HCT116 (cell line): ENCODE measurements around the gene PLD5. TPM values are rescaled to one million over a fixed set of nuclear protein-coding genes. Genes with fewer than 3 reads are reported as not detected.
"Not testable (repeated sequence)": the region's sequence is repeated elsewhere in the genome, so short reads cannot be mapped to it uniquely, and the experiment has no call there.

Source experiments
- ATAC-seq: fragments of 200-7000 bp; cut with Tn5 transposase; 2 replicates; pipeline ENCODE4 v1.9.1; 2020; ENCODE audit warnings: mild to moderate bottlenecking, moderate library complexity
- BruUV-seq: library from RNA; stranded (reverse); fragments of 400-500 nt; replicated peaks from 2 replicates; lab custom pipeline; 2021; lab: Mats Ljungman, UMichigan
- CTCF ChIA-PET: fragments of 300-600 bp; sonication (Branson Sonifier 250); formaldehyde crosslinking; loops from one replicate; lab custom pipeline; 2021; ENCODE audit warnings: antibody characterized with exemption; lab: Charles Lee
- POLR2A ChIA-PET: fragments of 300-600, 350-600 bp; sonication (Branson Sonifier 250); formaldehyde crosslinking; loops from one replicate; lab custom pipeline; 2021; ENCODE audit warnings: antibody characterized with exemption; lab: Charles Lee
- RAD21 ChIA-PET, 2 experiments: fragments of 300-600 bp; sonication (Branson Sonifier 250); formaldehyde crosslinking; loops; one replicate each; lab custom pipeline; 2023; ENCODE audit warnings: low total read pairs in 2 of 2; ENCODE audit not compliant: uncharacterized antibody in 2 of 2, unreplicated experiment in 2 of 2, low non-redundant PET in 1 of 2; lab: Charles Lee
- DNase-seq: peaks from one replicate; pipeline ENCODE4 v3.0.0-alpha.2; 2010; ENCODE audit warnings: low read depth, low spot score
- H2AFZ ChIP-seq: fragments of 200-600 bp; shearing (Covaris generic), sonication (generic); 2 replicates; pipeline ENCODE4 v1.6.1; 2017; ENCODE audit warnings: low read depth, mixed run types, mixed read lengths, antibody characterized with exemption, low read length; ENCODE audit not compliant: poor library complexity, severe bottlenecking
- H3K27ac ChIP-seq: 2 replicates; pipeline ENCODE4 v1.5.1; 2012; ENCODE audit warnings: low read depth, low read length
- H3K27me3 ChIP-seq: fragments of 200-600 bp; sonication (generic); 2 replicates; pipeline ENCODE4 v1.6.1; 2016; ENCODE audit warnings: mixed run types, low read length, mixed read lengths; ENCODE audit not compliant: insufficient read depth
- H3K36me3 ChIP-seq, 2 experiments: fragments of 200-500 bp in 1 of 2; fragments of 200-600 bp in 1 of 2; sonication (Bioruptor generic) in 1 of 2; sonication (generic) in 1 of 2; 2 replicates each; pipeline versions ENCODE4 v1.5.1 to v1.6.1; 2014 to 2016; ENCODE audit warnings: low read length in 2 of 2, inconsistent platforms in 1 of 2, mixed read lengths in 1 of 2, mixed run types in 1 of 2; ENCODE audit not compliant: insufficient read depth in 2 of 2, control insufficient read depth in 1 of 2
- H3K4me1 ChIP-seq, 2 experiments: fragments of 200-600 bp in 1 of 2; sonication (generic) in 1 of 2; 2 replicates each; pipeline versions ENCODE4 v1.5.1 to v1.6.1; 2012 to 2017; ENCODE audit warnings: low read length in 2 of 2, inconsistent platforms in 1 of 2, mild to moderate bottlenecking in 1 of 2, mixed read lengths in 1 of 2, mixed run types in 1 of 2, moderate library complexity in 1 of 2; ENCODE audit not compliant: insufficient read depth in 2 of 2, control insufficient read depth in 1 of 2
- H3K4me2 ChIP-seq: fragments of 200-600 bp; sonication (generic); 2 replicates; pipeline ENCODE4 v1.6.1; 2017; ENCODE audit warnings: mixed run types, low read length, mixed read lengths
- H3K4me3 ChIP-seq, 2 experiments: fragments of 200-600 bp in 1 of 2; sonication (generic) in 1 of 2; replicated peaks in 1 of 2; 2 replicates each; pipeline ENCODE4 v1.5.1; 2011 to 2016; ENCODE audit warnings: low read length in 2 of 2, control low read depth in 1 of 2, low read depth in 1 of 2, mild to moderate bottlenecking in 1 of 2, mixed read lengths in 1 of 2, mixed run types in 1 of 2
- H3K79me2 ChIP-seq: fragments of 200-600 bp; sonication (generic); 2 replicates; pipeline ENCODE4 v1.6.1; 2017; ENCODE audit warnings: mild to moderate bottlenecking, mixed run types, low read length, moderate library complexity, mixed read lengths; ENCODE audit not compliant: insufficient read depth
- H3K9ac ChIP-seq: fragments of 200-600 bp; sonication (generic); 2 replicates; pipeline ENCODE4 v1.6.1; 2016; ENCODE audit warnings: low read length, mixed read lengths
- H3K9me2 ChIP-seq: fragments of 200-600 bp; sonication (generic), shearing (Covaris generic); 2 replicates; pipeline ENCODE4 v1.6.1; 2017; ENCODE audit warnings: mixed run types, mild to moderate bottlenecking, moderate library complexity; ENCODE audit not compliant: insufficient read depth
- H3K9me3 ChIP-seq, 2 experiments: fragments of 200-500 bp in 1 of 2; fragments of 200-600 bp in 1 of 2; sonication (Bioruptor generic) in 1 of 2; sonication (generic) in 1 of 2; 2 replicates each; pipeline ENCODE4 v1.6.1; 2014 to 2017; ENCODE audit warnings: low read length in 2 of 2, mixed read lengths in 2 of 2, inconsistent platforms in 1 of 2, low read depth in 1 of 2, mild to moderate bottlenecking in 1 of 2, mixed run types in 1 of 2, moderate library complexity in 1 of 2; ENCODE audit not compliant: control insufficient read depth in 1 of 2, insufficient read depth in 1 of 2
- H4K20me1 ChIP-seq: fragments of 200-600 bp; sonication (generic), shearing (Covaris generic); 2 replicates; pipeline ENCODE4 v1.6.1; 2017; ENCODE audit warnings: mixed run types, mild to moderate bottlenecking, moderate library complexity; ENCODE audit not compliant: insufficient read depth
- ATF3 ChIP-seq: IDR thresholded peaks from 2 replicates; pipeline ENCODE4 v1.6.1; 2012
- CBX3 ChIP-seq: IDR thresholded peaks from 2 replicates; pipeline ENCODE4 v1.6.1; 2012; ENCODE audit warnings: low read depth
- CEBPB ChIP-seq: IDR thresholded peaks from 2 replicates; pipeline ENCODE4 v1.6.1; 2012; ENCODE audit warnings: low read depth
- EGR1 ChIP-seq: IDR thresholded peaks from 2 replicates; pipeline ENCODE4 v1.6.1; 2012; ENCODE audit warnings: low read depth
- ELF1 ChIP-seq: IDR thresholded peaks from 2 replicates; pipeline ENCODE4 v1.6.1; 2012; ENCODE audit warnings: low read depth, borderline replicate concordance
- EZH2 ChIP-seq: fragments of 200-600 bp; sonication (generic); IDR thresholded peaks from 2 replicates; pipeline ENCODE4 v1.6.1; 2017; ENCODE audit warnings: antibody characterized with exemption, mixed run types
- EZH2phosphoT487 ChIP-seq: fragments of 200-600 bp; IDR thresholded peaks from 2 replicates; pipeline ENCODE4 v1.6.1; 2018; ENCODE audit warnings: antibody characterized with exemption, borderline replicate concordance
- FOSL1 ChIP-seq: IDR thresholded peaks from 2 replicates; pipeline ENCODE4 v1.6.1; 2012; ENCODE audit warnings: low read depth
- MAX ChIP-seq: IDR thresholded peaks from 2 replicates; pipeline ENCODE4 v1.6.1; 2012
- POLR2A ChIP-seq: IDR thresholded peaks from 2 replicates; pipeline ENCODE4 v1.7.0; 2011; ENCODE audit warnings: borderline replicate concordance; ENCODE audit not compliant: insufficient read depth, insufficient read length; ENCODE audit errors: extremely low read depth
- POLR2AphosphoS5 ChIP-seq: IDR thresholded peaks from 2 replicates; pipeline ENCODE4 v1.6.1; 2011; ENCODE audit warnings: mild to moderate bottlenecking, low read depth, low read length, moderate library complexity
- RAD21 ChIP-seq: IDR thresholded peaks from 2 replicates; pipeline ENCODE4 v1.6.1; 2012; ENCODE audit warnings: low read depth, mild to moderate bottlenecking
- SIN3A ChIP-seq: IDR thresholded peaks from 2 replicates; pipeline ENCODE4 v1.6.1; 2012; ENCODE audit warnings: low read depth
- SP1 ChIP-seq: IDR thresholded peaks from 2 replicates; pipeline ENCODE4 v1.6.1; 2012; ENCODE audit warnings: low read depth
- SRF ChIP-seq: IDR thresholded peaks from 2 replicates; pipeline ENCODE4 v1.6.1; 2012; ENCODE audit warnings: low read depth
- TCF7L2 ChIP-seq: IDR thresholded peaks from 2 replicates; pipeline ENCODE4 v1.7.0; 2011; ENCODE audit warnings: borderline replicate concordance, inconsistent platforms; ENCODE audit not compliant: insufficient read depth, insufficient read length; ENCODE audit errors: extremely low read depth
- YY1 ChIP-seq: IDR thresholded peaks from 2 replicates; pipeline ENCODE4 v1.6.1; 2011; ENCODE audit warnings: low read length, low read depth, moderate library complexity, mild to moderate bottlenecking; ENCODE audit not compliant: insufficient replicate concordance; ENCODE audit errors: extremely low read depth
- ZBTB33 ChIP-seq: IDR thresholded peaks from 2 replicates; pipeline ENCODE4 v1.6.1; 2011; ENCODE audit warnings: mild to moderate bottlenecking, low read length, moderate library complexity; ENCODE audit not compliant: insufficient replicate concordance; ENCODE audit errors: extremely low read depth
- ZFX ChIP-seq: fragments of 450-650 bp; IDR thresholded peaks from 2 replicates; pipeline ENCODE4 v1.6.1; 2017
- ZNF274 ChIP-seq: fragments of 200-500 bp; sonication (Bioruptor generic); IDR thresholded peaks from 2 replicates; pipeline ENCODE4 v1.6.1; 2014; ENCODE audit warnings: mild to moderate bottlenecking, low read depth, low read length, inconsistent platforms
- intact Hi-C: fragments of 100-400 bp; cut with micrococcal nuclease; formaldehyde crosslinking; loops from 2 replicates; pipeline ENCODE4 v1.10.0; 2022
- total RNA-seq: library from RNA; stranded (reverse); gene quantifications from one replicate; pipeline ENCODE4 v1.2.1, GENCODE V29; 2021; ENCODE audit not compliant: unreplicated experiment

PLD5 gene
- total RNA-seq, 1 experiment from 2014 or later, result not detected

- H3K4me1 ChIP-seq, result no peaks in the 10 kb centered on the region
- BruUV-seq, result no TSS peak
- no peak overlapping the region for H3K4me2 ChIP-seq
- TF ChIP-seq ZFX (no peak), TCF7L2 (no peak), ZNF274 (no peak), FOSL1 (no peak), EZH2phosphoT487 (no peak), CEBPB (no peak), CBX3 (no peak), POLR2AphosphoS5 (no peak), EGR1 (no peak), ELF1 (no peak), ZBTB33 (no peak), SRF (no peak), MAX (no peak), ATF3 (no peak), SIN3A (no peak), EZH2 (no peak), RAD21 (no peak), YY1 (no peak), SP1 (no peak), POLR2A (no peak)
- DNase-seq, result no peak
- intact Hi-C loops, result no loop called here
- POLR2A ChIA-PET, result no interaction called here
- RAD21 ChIA-PET, result no interaction called here
- no peaks in the 10 kb centered on the region for H4K20me1 ChIP-seq
- no peaks in the 10 kb centered on the region for H3K9me2 ChIP-seq
- H3K36me3 ChIP-seq, result no peaks in the 10 kb centered on the region
- H3K4me3 ChIP-seq, result no peak overlapping the region
- H3K9ac ChIP-seq, result no peak overlapping the region
- no peak overlapping the region for H3K27ac ChIP-seq
- H3K79me2 ChIP-seq, result no peaks in the 10 kb centered on the region
- peaks cover 18% of the 10 kb centered on the region for H3K27me3 ChIP-seq
- H2AFZ ChIP-seq, result no peak overlapping the region
- no peak for ATAC-seq
- CTCF ChIA-PET, result no interaction called here
- H3K9me3 ChIP-seq, result no peaks in the 10 kb centered on the region
Observed at GRCh38 chr1:242216368-242216767, 308.1 kb downstream of the PLD5 start.

GRCh38 chr1:242214455-242214854 is 310.0 kb downstream of the PLD5 start:
- CTCF ChIA-PET, RAD21 ChIA-PET, H3K27ac ChIP-seq, H3K79me2 ChIP-seq, H3K9me3 ChIP-seq, H3K9ac ChIP-seq, DNase-seq, H3K4me1 ChIP-seq, H3K4me2 ChIP-seq, H2AFZ ChIP-seq, H3K4me3 ChIP-seq, POLR2A ChIA-PET, H3K9me2 ChIP-seq, ATAC-seq, H3K36me3 ChIP-seq, intact Hi-C loops, H4K20me1 ChIP-seq, BruUV-seq: not testable (repeated sequence)
- peaks cover 15% of the 10 kb centered on the region for H3K27me3 ChIP-seq
